Measurements from ENCODE around the gene PRG2.

GRCh38 chr11:57347336-57347735, 43.1 kb downstream of the PRG2 start:
- TF ChIP-seq CTCF (IDR thresholded peaks at IDR 0.05 in 4 of 5, conservative IDR thresholded peaks at IDR 0.05 in 1 of 5) (no peak), POLR2A (IDR thresholded peaks at IDR 0.05) (no peak)
